Measurements from ENCODE around the gene SEM1. TPM values are rescaled to one million over a fixed set of nuclear protein-coding genes. Genes with fewer than 3 reads are reported as not detected.
"Not testable (repeated sequence)": the region's sequence is repeated elsewhere in the genome, so short reads cannot be mapped to it uniquely, and the experiment has no call there.

The SEM1 gene
- total RNA-seq, 4 donors from 2014 or later: 15.2 to 39.2 (median 37.5) TPM

- no peak for ATAC-seq
- WGBS, 2 donors (ENCODE audit: low coverage in 1 of 2): 77 to 85% methylated on average over 2 to 4 of the region's 4 CpGs
- TF ChIP-seq POLR2AphosphoS5 (IDR thresholded peaks at IDR 0.05): no peak
- TF ChIP-seq EP300 (IDR thresholded peaks at IDR 0.05): no peak
- no peak for TF ChIP-seq POLR2A (IDR thresholded peaks at IDR 0.05)
- TF ChIP-seq, protein P1, sequence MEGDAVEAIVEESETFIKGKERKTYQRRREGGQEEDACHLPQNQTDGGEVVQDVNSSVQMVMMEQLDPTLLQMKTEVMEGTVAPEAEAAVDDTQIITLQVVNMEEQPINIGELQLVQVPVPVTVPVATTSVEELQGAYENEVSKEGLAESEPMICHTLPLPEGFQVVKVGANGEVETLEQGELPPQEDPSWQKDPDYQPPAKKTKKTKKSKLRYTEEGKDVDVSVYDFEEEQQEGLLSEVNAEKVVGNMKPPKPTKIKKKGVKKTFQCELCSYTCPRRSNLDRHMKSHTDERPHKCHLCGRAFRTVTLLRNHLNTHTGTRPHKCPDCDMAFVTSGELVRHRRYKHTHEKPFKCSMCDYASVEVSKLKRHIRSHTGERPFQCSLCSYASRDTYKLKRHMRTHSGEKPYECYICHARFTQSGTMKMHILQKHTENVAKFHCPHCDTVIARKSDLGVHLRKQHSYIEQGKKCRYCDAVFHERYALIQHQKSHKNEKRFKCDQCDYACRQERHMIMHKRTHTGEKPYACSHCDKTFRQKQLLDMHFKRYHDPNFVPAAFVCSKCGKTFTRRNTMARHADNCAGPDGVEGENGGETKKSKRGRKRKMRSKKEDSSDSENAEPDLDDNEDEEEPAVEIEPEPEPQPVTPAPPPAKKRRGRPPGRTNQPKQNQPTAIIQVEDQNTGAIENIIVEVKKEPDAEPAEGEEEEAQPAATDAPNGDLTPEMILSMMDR (IDR thresholded peaks at IDR 0.05): no peak
Measured at GRCh38 chr7:96728139-96728538, 18.5 kb upstream of the SEM1 start.

GRCh38 chr7:96727534-96728088, 18.0 kb upstream of the SEM1 start:
- 74 to 90% methylated on average over 3 of the region's 3 CpGs for WGBS, 2 donors (ENCODE audit: low coverage in 1 of 2)
- no peak overlapping the region for H3K4me3 ChIP-seq
- no peaks in the 10 kb centered on the region for H3K9me3 ChIP-seq
- ATAC-seq: no peak
- H3K27me3 ChIP-seq: no peaks in the 10 kb centered on the region
- H3K27ac ChIP-seq: no peak overlapping the region
- TF ChIP-seq POLR2AphosphoS5 (IDR thresholded peaks at IDR 0.05) (no peak), EP300 (IDR thresholded peaks at IDR 0.05) (no peak), POLR2A (IDR thresholded peaks at IDR 0.05) (no peak)
- TF ChIP-seq, protein P1 (IDR thresholded peaks at IDR 0.05): no peak
- no peaks in the 10 kb centered on the region for H3K4me1 ChIP-seq
- H3K36me3 ChIP-seq: no peaks in the 10 kb centered on the region

More at GRCh38 chr7:96728139-96728538, 18.5 kb upstream of the SEM1 start:
- Histone ChIP-seq H3K4me1 (no peaks in the 10 kb centered on the region), H3K36me3 (no peaks in the 10 kb centered on the region), H3K9me3 (no peaks in the 10 kb centered on the region), H3K27ac (no peak overlapping the region), H3K4me3 (no peak overlapping the region), H3K27me3 (no peaks in the 10 kb centered on the region)

DNA sequence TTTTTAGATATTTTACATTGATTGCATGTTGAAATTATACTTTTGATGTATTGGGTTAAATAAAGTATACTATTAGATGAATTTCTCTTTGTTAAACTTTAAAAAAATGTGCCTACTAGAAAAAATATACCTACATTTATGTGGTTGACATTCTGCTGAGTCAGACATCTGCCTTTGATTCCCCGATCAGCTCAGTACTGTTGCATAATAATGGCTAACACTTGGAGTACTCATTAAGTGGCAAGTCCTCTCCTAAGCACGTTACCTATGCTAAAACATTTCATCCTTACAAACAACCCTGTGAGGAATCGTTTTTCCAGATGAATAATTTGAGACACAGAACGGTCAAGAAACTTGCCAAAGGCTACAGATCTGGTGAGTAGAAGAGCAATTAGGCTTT, 14.0 kb upstream of the SEM1 start:
- H3K9me3 ChIP-seq: no peaks in the 10 kb centered on the region
- no peak overlapping the region for H3K27ac ChIP-seq
- no peak overlapping the region for H3K4me3 ChIP-seq
- peaks cover 2% of the 10 kb centered on the region for H3K27me3 ChIP-seq
- TF ChIP-seq POLR2AphosphoS5 (IDR thresholded peaks at IDR 0.05): no peak
- TF ChIP-seq EP300 (IDR thresholded peaks at IDR 0.05): no peak
- TF ChIP-seq, protein P1 (IDR thresholded peaks at IDR 0.05): no peak
- no peak for TF ChIP-seq POLR2A (IDR thresholded peaks at IDR 0.05)
- ATAC-seq: no peak
- 34 to 50% methylated on average over 4 of the region's 4 CpGs for WGBS, 2 donors (ENCODE audit: low coverage in 1 of 2)
- no peaks in the 10 kb centered on the region for H3K36me3 ChIP-seq
- H3K4me1 ChIP-seq: no peaks in the 10 kb centered on the region

DNA sequence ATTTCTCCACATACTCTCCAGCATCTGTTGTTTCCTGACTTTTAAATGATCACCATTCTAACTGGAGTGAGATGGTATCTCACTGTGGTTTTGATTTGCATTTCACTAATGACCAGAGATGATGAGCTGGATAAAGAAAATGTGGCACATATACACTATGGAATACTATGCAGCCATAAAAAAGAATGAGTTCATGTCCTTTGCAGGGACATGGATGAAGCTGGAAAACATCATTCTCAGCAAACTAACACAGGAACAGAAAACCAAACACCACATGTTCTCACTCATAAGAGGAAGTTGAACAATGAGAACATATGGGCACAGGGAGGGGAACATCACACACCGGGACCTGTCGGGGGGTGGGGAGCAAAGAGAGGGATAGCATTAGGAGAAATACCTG, 13.3 kb upstream of the SEM1 start:
- WGBS, 2 donors (ENCODE audit: low coverage in 1 of 2): 84% methylated on average over 2 of the region's 2 CpGs; no CpG with 5 or more reads in 1 of the 2 donors
- not testable (repeated sequence) for H3K4me1 ChIP-seq, H3K9me3 ChIP-seq, ATAC-seq, H3K27ac ChIP-seq, H3K27me3 ChIP-seq, H3K36me3 ChIP-seq, H3K4me3 ChIP-seq

DNA sequence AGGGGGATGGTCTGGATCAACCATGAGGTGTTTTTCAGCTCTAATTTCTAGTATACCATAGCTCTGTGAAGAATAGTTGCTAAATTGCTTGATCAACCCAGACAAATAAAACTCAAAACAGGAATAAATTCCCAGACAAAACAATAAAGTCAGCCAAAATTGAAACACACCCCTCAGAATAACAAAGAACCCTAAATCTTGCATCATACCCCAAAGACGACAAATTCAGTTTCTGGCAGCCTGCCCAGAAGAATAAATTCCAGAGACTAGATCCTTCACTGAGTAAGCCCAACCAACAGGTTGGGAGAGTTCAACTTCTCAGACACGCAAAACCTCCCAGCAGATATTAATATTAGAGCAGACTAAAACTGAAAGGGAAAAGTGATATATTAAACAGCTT, 11.2 kb upstream of the SEM1 start:
- no peak overlapping the region for H3K27ac ChIP-seq
- TF ChIP-seq, protein P1 (IDR thresholded peaks at IDR 0.05): no peak
- no peak for TF ChIP-seq POLR2A (IDR thresholded peaks at IDR 0.05)
- TF ChIP-seq POLR2AphosphoS5 (IDR thresholded peaks at IDR 0.05): no peak
- TF ChIP-seq EP300 (IDR thresholded peaks at IDR 0.05): no peak
- H3K36me3 ChIP-seq: no peaks in the 10 kb centered on the region
- no peak for ATAC-seq
- H3K27me3 ChIP-seq: peaks cover 27% of the 10 kb centered on the region
- H3K4me1 ChIP-seq: no peaks in the 10 kb centered on the region
- no peaks in the 10 kb centered on the region for H3K9me3 ChIP-seq
- WGBS, 2 donors (ENCODE audit: low coverage in 1 of 2): 27 to 28% methylated on average over 2 of the region's 2 CpGs
- no peak overlapping the region for H3K4me3 ChIP-seq

Data from gastroesophageal sphincter (tissue), 4 donors.